ENCODE measurements around the gene UACA. TPM values are rescaled to one million over a fixed set of nuclear protein-coding genes. Genes with fewer than 3 reads are reported as not detected.

UACA gene
- total RNA-seq, 1 experiment from 2014 or later: 38.0 TPM

DNA sequence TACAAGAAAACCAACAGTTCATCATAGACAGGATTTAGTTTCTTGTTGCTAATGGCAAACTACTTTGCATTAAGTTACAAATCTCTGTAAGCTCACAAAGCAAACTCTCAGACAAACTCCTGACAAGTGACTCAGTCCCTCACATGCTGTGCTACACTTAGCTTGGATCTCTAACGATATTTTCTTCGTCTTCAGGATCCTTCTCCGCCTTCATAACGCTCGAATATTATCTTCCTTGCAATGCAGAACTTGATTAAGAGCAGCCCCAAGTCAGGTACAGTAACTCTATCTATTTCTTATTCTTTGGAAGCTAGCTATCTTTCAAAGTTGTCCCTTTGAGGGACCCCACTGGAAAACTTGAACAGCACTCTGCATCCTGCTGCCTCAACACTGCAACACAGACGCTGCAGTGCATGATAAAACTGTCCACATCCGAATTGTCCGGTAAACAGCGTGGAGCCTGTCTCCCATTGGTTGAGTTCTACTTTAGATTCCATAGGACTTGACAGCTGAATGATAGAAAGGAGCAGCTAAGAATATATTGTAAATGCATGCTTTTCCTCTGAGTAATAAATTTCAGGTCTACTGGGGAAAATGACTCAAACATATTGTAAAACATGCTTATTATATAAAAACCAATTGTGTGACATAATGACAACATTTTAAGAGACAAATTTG is 61.3 kb downstream of the UACA start:
- no peak overlapping the region for H2BK5ac ChIP-seq (ENCODE audit: insufficient read length, low read length)
- TF ChIP-seq, protein P1, sequence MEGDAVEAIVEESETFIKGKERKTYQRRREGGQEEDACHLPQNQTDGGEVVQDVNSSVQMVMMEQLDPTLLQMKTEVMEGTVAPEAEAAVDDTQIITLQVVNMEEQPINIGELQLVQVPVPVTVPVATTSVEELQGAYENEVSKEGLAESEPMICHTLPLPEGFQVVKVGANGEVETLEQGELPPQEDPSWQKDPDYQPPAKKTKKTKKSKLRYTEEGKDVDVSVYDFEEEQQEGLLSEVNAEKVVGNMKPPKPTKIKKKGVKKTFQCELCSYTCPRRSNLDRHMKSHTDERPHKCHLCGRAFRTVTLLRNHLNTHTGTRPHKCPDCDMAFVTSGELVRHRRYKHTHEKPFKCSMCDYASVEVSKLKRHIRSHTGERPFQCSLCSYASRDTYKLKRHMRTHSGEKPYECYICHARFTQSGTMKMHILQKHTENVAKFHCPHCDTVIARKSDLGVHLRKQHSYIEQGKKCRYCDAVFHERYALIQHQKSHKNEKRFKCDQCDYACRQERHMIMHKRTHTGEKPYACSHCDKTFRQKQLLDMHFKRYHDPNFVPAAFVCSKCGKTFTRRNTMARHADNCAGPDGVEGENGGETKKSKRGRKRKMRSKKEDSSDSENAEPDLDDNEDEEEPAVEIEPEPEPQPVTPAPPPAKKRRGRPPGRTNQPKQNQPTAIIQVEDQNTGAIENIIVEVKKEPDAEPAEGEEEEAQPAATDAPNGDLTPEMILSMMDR (conservative IDR thresholded peaks at IDR 0.05): no peak
- H3K4me3 Mint-ChIP-seq: no peak overlapping the region
- H3K27me3 ChIP-seq (ENCODE audit: insufficient read depth, low read length): no peaks in the 10 kb centered on the region
- H2BK120ac ChIP-seq (ENCODE audit: low read depth, low read length, poor library complexity, severe bottlenecking): no peak overlapping the region
- no peaks in the 10 kb centered on the region for H4K20me1 ChIP-seq (ENCODE audit: control insufficient read depth, insufficient read depth, insufficient read length)
- no peak overlapping the region for H3K23ac ChIP-seq (ENCODE audit: insufficient read length, low read depth, low read length)
- H3K9me3 Mint-ChIP-seq: no peaks in the 10 kb centered on the region
- no peak for DNase-seq
- no CpG with 5 or more reads among the region's 9 CpGs for WGBS (ENCODE audit: extremely low coverage, insufficient read length, low lambda C conversion rate)
- H2BK12ac ChIP-seq (ENCODE audit: insufficient read length, low read depth, low read length): no peak overlapping the region
- no peak overlapping the region for H4K8ac ChIP-seq (replicated peaks; ENCODE audit: insufficient read length, low read depth, low read length)
- H3K36me3 Mint-ChIP-seq (ENCODE audit: insufficient read depth in 1 of 3, low read depth in 3 of 3): peaks cover 0 to 2% (median under 1%) of the 10 kb centered on the region in 3 experiments; a peak in 1 of 7 replicates
- no peak overlapping the region for H3K14ac ChIP-seq (ENCODE audit: insufficient read depth, low read length)
- peak overlapping the region in 1 of 3 experiments; percentile 23; a peak in 3 of 7 replicates for H3K27ac Mint-ChIP-seq
- H3K9me3 ChIP-seq (ENCODE audit: control insufficient read depth, low read depth, low read length): no peaks in the 10 kb centered on the region
- no peak overlapping the region for H2AK5ac ChIP-seq (ENCODE audit: insufficient read length, low read length)
- H3K4me2 ChIP-seq (ENCODE audit: insufficient read depth, insufficient read length, low read length): no peak overlapping the region
- H3K56ac ChIP-seq (ENCODE audit: insufficient read length, low read depth, low read length): no peak overlapping the region
- H4K91ac ChIP-seq (ENCODE audit: insufficient read length, low read depth, low read length): no peak overlapping the region
- H3K18ac ChIP-seq (ENCODE audit: insufficient read length, low read depth, low read length): no peak overlapping the region
- no peak overlapping the region for H2BK15ac ChIP-seq (ENCODE audit: low read depth, low read length)
- H3K79me2 ChIP-seq (ENCODE audit: insufficient read depth, low read length): no peaks in the 10 kb centered on the region
- no peak overlapping the region for H3K4ac ChIP-seq (ENCODE audit: low read depth, low read length)
- H4K5ac ChIP-seq (ENCODE audit: insufficient read length, low read depth, low read length): no peak overlapping the region
- no peak overlapping the region for H3T11ph ChIP-seq (ENCODE audit: low read length)
- H2AFZ ChIP-seq (ENCODE audit: low read length): no peak overlapping the region
- peaks cover 4% of the 10 kb centered on the region for H3K79me1 ChIP-seq (ENCODE audit: insufficient read depth, low read depth, low read length, poor library complexity, severe bottlenecking)
- H3K9ac ChIP-seq (ENCODE audit: extremely low read depth, insufficient read length, low read length): no peak overlapping the region
- H3K27me3 Mint-ChIP-seq (ENCODE audit: low read depth): no peaks in the 10 kb centered on the region
- peaks cover 54% of the 10 kb centered on the region in 2 experiments for H3K4me1 Mint-ChIP-seq
- no peak overlapping the region for H3K27ac ChIP-seq (ENCODE audit: insufficient read length, low read depth, low read length)
- peaks cover 2% of the 10 kb centered on the region; the same call in 1 of the 2 replicates for H3K4me1 ChIP-seq (ENCODE audit: insufficient read depth, low read length)
- H2BK20ac ChIP-seq (ENCODE audit: low read depth, low read length, poor library complexity, severe bottlenecking): no peak overlapping the region
- no peaks in the 10 kb centered on the region for H3K23me2 ChIP-seq (ENCODE audit: insufficient read length, low read depth, low read length, poor library complexity, severe bottlenecking)

Measured in H9 (cell line).